Fibroblast of the aortic adventitia (primary cell): Measurements from ENCODE around the gene TMEM9. TPM values are rescaled to one million over a fixed set of nuclear protein-coding genes. Genes with fewer than 3 reads are reported as not detected.

Experiments used
- DNase-seq: peaks from one replicate; pipeline ENCODE4 v3.0.0-alpha.2; 2010; ENCODE audit warnings: low read depth
- H3K4me3 ChIP-seq: 2 replicates; pipeline ENCODE4 v1.5.1; 2011; ENCODE audit warnings: low read depth, mild to moderate bottlenecking, control low read depth, low read length, moderate library complexity
- CTCF ChIP-seq: IDR thresholded peaks from 2 replicates; pipeline ENCODE4 v1.5.1; 2011; ENCODE audit warnings: mild to moderate bottlenecking, low read length, control low read depth, inconsistent platforms; ENCODE audit not compliant: insufficient read depth
- total RNA-seq: library from RNA; depleted of rRNA; stranded (reverse); fragments of >200 nt; gene quantifications from 2 replicates; pipeline ENCODE4 v1.2.3, GENCODE V29; 2012; ENCODE audit warnings: low replicate concordance

TMEM9 gene
- total RNA-seq, 1 donor: 35.1 TPM

GRCh38 chr1:201088901-201089525 is 65.3 kb downstream of the TMEM9 start:
- no peak for TF ChIP-seq CTCF
- H3K4me3 ChIP-seq: no peak overlapping the region
- no peak for DNase-seq

- DNase-seq: no peak
- no peak overlapping the region for H3K4me3 ChIP-seq
- no peak for TF ChIP-seq CTCF
Observed at GRCh38 chr1:201088395-201088794, 65.9 kb downstream of the TMEM9 start.

GRCh38 chr1:201085902-201086735 is 68.2 kb downstream of the TMEM9 start:
- TF ChIP-seq CTCF: peak; percentile 76
- DNase-seq: peak; percentile 41
- H3K4me3 ChIP-seq: no peak overlapping the region

Other genes starting within 250 kb of the TMEM9 start
- under 0.01 TPM in 1 of 2 replicates, not detected in the other for gene KIF21B, start 130.8 kb downstream of the TMEM9 start, total RNA-seq
- gene CACNA1S, start 42.0 kb downstream of the TMEM9 start, total RNA-seq: not detected in 2 replicates
- not detected in 2 replicates for gene ASCL5, start 27.3 kb downstream of the TMEM9 start, total RNA-seq
- under 0.01 and 0.74 TPM in 2 replicates for gene IGFN1, start 36.4 kb upstream of the TMEM9 start, total RNA-seq
- gene PKP1, start 129.0 kb upstream of the TMEM9 start, total RNA-seq: under 0.01 and 0.08 TPM in 2 replicates
- gene TNNT2, start 223.2 kb upstream of the TMEM9 start, total RNA-seq: 0.09 TPM in 1 of 2 replicates, not detected in the other
- gene LAD1, start 244.8 kb upstream of the TMEM9 start, total RNA-seq: not detected in 2 replicates